ENCODE results near the gene NAT14.
A peak's percentile ranks its signal among the peaks of the same experiment; 100 is the strongest.

NAT14 gene

GRCh38 chr19:55453511-55454260 lies 31.3 kb upstream of the NAT14 start:
- no peak for DNase-seq

GRCh38 chr19:55454787-55455243 lies 30.2 kb upstream of the NAT14 start:
- peak; percentile 15 for DNase-seq

GRCh38 chr19:55455576-55456235 lies 29.3 kb upstream of the NAT14 start:
- no peak for DNase-seq

GRCh38 chr19:55456347-55456746 lies 28.6 kb upstream of the NAT14 start:
- DNase-seq, result no peak

- DNase-seq, result no peak
Observed at GRCh38 chr19:55457683-55458457, 27.1 kb upstream of the NAT14 start.

GRCh38 chr19:55459551-55459949 lies 25.4 kb upstream of the NAT14 start:
- no peak for DNase-seq

- DNase-seq, result peak; percentile 13
Observed at GRCh38 chr19:55459950-55460657, 24.9 kb upstream of the NAT14 start.

GRCh38 chr19:55460670-55461258 lies 24.2 kb upstream of the NAT14 start:
- DNase-seq, result peak; percentile 65

- peak; percentile 97 for DNase-seq
Observed at GRCh38 chr19:55461259-55461973, 23.6 kb upstream of the NAT14 start, which contains the start of gene ISOC2. TSS of gene ISOC2 (minus strand) at chr19:55461642. CDS start at chr19:55456486, 5,156 bp downstream.

GRCh38 chr19:55461974-55462626 lies 22.9 kb upstream of the NAT14 start:
- DNase-seq, result peak; percentile 22

GRCh38 chr19:55462722-55463121 lies 22.3 kb upstream of the NAT14 start:
- DNase-seq, result no peak

GRCh38 chr19:55463583-55464031 lies 21.4 kb upstream of the NAT14 start:
- DNase-seq, result no peak

GRCh38 chr19:55464039-55464661 lies 20.8 kb upstream of the NAT14 start:
- no peak for DNase-seq

GRCh38 chr19:55464662-55465054 lies 20.3 kb upstream of the NAT14 start, which contains the start of gene C19orf85:
TSS of gene C19orf85 (minus strand) at chr19:55464751. CDS start at chr19:55464554, 197 bp downstream.
- no peak for DNase-seq

- no peak for DNase-seq
Observed at GRCh38 chr19:55465460-55466240, 19.3 kb upstream of the NAT14 start.

- no peak for DNase-seq
Observed at GRCh38 chr19:55466241-55466614, 18.8 kb upstream of the NAT14 start.

- DNase-seq, result peak; percentile 19
Observed at GRCh38 chr19:55467236-55468053, 17.5 kb upstream of the NAT14 start.

GRCh38 chr19:55468054-55468393 lies 17.0 kb upstream of the NAT14 start:
- no peak for DNase-seq

GRCh38 chr19:55471266-55471665 lies 13.7 kb upstream of the NAT14 start:
- DNase-seq, result no peak

Data from NCI-H510A treated with DMSO at 0.1 percent for 48 hours (cell line).